Kidney capillary endothelial cell (primary cell): ENCODE data around the gene POU2F2.

Experiments
- DNase-seq: peaks from one replicate; pipeline ENCODE4 v3.0.0-alpha.2; 2018; ENCODE audit warnings: low spot score

POU2F2 gene

DNA sequence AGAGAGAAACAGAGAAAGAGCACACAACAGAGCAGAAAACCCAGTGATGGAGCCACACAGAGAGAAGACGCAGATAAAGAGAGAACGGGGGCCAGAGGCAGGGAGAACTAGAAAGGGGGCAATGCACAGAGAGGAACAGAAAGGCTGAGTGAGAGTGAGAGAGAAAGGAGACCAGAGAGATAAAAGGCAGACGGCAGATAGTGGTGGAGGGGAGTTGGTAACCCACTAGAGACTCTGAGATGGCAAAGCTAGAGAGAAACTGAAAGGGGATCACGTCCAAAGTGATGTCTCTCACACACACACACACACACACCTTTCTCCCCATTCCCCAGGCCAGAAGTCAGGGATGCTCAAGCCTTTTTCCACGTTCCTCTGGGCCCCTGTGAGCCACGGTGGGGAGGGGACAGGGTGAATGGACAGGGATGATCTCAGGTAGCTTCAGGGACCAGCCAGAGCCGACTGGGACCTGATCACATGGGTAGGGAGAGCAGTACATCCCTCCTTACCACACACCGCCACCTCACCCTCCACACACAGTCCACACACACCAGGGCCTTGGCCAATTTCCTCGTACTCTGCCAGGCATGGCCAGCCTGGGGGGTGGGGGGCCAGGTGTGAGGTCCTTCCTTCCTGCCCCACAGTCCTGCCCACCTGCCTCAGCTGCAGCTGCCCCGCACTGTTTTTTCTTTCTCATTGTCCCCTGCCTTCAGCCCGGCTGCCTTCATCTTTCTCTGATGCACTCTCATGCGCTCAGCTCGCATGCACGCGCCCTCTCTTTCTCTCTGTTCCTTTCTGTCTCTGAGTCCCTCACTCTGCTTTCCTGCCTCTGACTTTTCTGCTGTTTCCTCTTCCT lies 22.5 kb upstream of the POU2F2 start:
- no peak for DNase-seq

DNA sequence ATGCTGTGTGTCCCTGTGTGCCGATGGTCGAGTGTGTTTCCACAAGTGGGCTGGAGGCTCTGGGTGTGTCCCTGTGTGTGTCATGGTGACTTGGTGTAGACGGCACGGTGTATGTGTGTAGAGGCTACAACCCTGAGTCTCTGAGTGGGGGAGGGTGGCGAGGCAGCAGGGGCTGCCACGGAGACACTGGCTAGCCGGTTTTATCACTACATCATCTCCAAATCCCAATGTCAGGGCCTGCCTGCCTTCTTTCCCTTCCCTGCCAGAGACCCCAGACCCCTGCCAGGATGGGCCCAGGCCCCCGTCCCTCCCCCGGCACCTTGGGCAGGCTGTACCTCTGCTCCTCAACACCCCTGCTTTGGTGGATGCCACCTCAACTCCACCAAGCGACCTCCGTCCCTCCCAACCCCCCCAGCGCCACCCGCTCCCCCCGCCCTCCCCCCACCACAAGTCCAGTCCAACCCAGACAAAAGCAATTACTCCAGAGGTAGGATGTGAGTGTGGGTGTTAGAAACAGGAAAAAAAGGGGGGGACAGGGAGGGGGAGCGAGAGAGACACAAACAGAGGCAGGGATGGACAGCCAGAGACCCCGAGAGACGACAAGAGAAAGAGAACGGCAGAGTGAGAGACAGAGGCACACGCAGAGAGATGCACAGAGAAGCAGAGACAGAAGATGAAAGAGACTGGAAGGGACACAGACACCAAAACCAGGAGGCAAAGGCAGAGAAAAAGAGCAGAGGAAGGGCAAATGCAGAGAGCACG lies 21.6 kb upstream of the POU2F2 start:
- DNase-seq = no peak

DNA sequence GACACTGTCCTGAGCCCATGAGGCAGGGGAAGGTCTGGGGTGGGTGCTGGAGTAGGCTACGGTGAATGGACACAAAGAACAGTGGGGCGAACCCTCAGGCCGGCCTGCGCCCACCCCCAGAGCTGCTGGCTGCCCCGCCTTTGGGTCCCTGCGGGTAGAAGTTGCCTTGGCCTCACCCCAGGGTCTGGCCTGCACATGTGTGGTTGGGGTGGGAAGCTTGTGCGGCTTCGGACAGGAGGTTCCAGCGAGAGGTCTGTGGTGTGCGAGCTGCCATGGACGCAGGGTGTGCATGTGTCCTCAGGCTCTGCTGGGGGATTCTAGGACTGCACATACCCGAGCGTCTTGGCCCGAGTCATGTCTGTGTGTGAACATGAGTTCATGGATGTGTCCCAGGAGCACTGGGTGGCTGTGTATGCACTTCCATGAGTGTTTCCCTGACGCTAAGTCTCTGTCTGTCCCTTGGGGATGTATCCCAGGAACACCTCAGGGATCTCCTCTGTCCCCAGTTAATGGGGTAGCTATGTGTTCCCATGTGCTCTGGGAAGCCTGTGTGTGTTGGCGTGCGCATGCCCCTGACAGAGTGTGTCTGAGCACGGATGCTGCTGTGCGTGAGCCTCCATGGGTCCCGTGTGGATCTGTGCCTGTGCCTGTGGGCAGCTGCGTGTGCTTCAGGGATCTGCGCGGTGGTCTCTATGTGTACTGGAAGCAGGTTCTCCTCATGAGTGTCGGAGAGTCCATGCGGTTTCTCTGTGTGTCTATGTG lies 20.8 kb upstream of the POU2F2 start:
- DNase-seq = no peak

DNA sequence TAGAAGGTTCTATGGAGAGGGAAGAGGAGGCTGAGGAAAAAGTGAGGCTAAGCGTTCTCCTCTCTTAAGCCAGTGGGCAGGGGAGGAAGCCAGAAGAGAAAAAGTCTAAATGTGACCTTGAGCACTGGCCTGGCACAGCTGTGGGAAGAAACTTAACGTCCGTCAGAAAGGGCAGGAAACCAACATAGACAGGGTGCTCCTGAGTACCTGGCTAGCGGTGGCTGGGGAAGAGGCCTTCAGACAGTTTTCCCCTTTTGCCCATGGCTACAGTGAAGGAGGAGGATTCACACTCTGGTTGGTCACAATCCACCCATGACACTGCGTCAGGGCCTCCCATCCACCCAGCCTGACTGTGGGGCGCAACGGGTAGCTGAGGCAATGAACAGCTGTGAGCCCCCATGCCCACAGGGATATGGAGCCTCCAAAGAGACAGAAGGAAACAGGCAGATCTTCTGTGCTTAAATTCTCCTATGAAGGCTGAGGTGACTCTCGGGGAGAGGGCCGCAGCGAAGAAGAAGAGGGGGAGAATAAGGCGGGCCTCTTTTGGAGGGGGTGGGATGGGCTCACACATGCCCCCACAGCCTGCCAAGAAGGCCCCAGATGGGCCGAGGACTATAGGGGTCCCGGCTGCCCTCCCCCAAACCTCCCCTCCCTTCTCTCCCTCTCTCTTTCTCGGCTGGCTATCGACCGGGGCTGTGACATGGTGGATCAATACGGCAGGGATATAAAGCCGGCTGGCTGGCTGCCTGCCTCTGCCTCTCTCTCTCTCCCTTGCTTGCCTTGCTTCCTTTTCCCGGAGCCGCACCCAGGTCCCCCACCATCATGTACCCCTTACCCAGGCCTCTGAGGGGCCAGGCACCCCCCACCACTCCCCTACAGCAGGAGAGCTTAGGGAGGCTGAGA lies 19.8 kb upstream of the POU2F2 start:
- no peak for DNase-seq

DNA sequence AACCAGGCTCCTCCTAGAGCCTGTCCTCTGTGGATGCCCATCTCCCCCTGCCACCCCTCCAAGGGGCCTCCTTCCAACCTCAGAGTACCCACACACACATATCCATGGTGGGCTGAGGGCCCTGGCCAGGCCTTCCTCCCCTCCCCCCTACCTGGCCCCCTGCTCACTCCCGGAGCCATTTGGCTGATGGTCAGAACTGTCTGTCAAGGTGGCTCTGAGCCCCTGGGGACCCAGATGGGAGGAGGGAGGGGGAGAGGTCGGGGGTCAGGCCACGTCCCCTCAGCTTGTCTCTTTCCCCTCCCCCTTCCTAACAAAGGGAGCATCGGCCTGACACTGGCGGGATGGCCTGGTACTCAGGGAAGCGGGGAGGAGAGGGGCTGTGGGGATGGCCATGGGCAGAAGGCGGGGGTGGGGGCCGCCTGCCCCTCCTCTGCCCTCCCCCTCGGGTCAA lies 18.7 kb upstream of the POU2F2 start:
- no peak for DNase-seq

DNA sequence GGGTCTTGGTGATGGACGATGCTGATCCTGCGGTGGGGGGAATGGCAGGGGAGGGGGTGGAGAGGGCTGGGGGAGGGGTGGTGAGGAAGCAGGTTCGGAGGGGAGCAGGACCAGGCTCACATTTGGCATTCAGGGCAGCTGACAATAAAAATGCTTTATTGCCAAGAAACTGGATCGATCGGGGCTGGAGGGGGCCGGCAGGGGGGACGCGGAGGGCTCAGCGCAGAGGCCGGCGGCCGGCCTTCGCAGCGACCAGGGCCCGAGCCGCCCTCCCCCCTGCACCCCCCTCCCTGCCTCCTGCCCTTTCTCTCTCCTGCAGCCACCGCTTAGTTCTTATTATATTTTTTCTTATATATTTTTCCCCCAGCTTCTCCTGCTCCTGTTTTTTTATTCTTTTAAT lies 18.1 kb upstream of the POU2F2 start:
- no peak for DNase-seq

DNA sequence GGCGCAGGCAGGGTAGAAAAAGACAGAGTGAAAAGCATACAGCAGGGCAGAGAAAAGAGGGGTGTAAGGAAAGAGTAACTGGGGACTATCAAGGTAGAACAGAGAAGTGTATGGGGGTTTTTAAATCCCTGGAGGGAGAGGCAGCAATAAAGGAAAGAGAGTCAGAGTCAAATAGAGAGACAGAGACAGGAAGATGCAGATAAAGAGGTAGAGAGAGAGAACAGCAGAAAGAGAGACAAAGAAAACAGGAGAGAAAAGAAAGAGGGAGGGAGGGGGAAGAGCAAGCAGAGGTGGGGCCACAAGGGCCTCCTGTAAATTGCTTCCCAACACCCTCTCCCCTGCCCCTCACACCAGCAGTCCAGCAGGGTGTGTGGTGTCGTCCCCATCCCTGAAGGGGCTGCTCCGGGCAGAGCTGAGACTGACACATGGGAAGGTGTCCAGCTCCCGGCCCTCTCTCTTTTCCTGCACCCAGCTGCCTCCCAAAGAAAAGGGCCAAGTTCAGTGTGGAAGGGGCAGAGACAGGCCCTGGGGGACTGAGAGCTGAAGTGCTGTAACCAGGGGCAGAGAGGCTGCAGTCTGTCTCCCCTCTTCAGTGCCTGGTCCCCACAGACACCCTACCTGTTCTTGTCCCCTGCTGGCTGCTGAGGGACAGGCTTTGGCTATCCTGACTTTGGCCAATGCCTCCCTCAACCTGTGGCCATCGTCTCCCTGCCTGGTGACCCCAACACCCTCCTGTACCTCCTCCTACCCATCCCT lies 17.4 kb upstream of the POU2F2 start:
- no peak for DNase-seq

DNA sequence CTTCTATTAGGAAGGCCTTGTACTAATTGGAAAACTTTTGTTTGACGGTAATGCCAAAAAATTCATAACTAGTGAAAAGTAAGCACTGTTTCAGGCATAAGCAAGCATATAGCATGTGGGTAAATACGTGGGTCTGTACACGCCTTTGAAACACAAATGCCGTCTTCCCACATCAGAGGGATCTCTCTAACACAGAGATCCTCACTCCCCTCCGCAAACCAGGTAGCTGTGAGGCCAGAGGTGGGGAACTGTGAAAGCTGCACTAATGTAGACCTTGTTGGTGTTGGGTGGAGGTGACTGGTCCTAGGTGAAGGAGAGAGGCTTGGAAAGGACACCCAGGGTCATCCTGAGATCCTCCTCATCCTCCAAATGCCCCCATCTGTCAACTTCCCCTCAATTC lies 16.0 kb upstream of the POU2F2 start:
- DNase-seq = no peak

DNA sequence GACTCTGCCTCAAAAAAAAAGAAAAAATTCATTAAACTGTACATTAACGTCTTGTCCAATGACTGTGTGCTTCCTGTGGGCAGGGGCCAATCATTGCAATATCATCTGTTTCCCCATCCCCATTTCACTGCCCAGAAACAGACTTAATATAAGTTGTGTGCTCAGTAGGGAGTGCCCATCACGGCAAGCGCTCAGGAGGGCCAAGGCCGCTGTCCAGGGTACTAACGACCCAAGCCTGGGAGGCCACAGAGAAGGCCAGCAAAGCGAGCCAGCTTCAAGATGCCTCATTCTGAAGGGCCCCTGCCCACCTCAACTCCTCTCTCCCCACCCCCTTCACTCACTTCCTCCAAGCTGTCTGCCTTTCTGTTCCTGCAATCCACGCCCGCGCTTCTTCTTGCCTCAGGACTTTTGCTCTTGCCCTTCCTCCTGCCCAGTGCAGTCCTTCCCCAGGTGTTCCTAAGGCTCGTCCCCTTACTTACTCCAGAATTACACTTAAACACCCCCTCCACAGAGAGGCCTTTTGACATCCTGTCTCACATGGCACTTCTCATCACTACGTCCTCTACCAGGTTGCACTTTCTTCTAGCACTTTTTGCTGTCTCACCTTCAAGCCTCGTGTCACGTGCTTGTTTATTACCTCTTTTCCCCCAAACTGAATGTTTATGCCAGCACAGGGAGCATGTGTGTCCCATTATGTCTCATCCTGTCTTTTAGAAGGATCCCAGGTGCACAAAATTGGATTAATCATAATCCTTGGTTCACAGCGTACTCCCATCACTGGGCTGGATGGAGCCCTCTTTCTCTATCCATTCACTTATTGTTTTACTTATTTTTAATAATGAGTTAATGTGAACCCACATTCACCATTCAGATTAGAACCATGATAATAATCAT lies 11.3 kb upstream of the POU2F2 start:
- no peak for DNase-seq

DNA sequence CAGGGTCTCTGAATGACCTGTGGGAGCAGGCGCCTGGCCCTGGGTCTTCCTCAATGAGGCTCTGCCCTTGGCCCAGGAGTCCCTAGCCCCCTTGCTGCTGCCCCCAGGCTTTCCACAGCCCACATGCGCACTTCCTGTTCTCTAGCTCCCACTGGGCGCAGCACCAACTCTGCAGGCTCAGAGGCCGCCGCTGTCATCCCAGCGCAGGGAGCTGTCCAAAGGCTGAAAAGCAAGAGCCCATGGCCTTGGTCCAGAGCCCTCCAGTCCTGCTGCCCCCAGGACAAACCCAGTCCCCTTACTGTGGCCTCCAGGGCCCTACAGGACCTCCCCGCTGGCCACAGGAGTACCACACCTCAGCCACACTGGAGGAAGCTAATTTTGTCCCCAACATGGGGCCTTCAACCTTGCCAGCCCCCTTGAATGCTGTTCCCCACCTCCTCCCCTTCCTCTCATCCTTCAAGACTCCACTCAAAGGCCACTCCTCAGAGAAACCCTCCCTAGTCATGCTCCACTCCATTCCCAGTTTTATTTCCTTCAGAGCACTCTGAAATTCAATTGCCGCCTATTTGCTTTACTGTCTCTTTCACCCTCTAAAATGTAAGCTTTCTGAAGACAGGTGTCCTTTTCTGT lies 8.0 kb upstream of the POU2F2 start:
- peak; percentile 62 for DNase-seq

DNA sequence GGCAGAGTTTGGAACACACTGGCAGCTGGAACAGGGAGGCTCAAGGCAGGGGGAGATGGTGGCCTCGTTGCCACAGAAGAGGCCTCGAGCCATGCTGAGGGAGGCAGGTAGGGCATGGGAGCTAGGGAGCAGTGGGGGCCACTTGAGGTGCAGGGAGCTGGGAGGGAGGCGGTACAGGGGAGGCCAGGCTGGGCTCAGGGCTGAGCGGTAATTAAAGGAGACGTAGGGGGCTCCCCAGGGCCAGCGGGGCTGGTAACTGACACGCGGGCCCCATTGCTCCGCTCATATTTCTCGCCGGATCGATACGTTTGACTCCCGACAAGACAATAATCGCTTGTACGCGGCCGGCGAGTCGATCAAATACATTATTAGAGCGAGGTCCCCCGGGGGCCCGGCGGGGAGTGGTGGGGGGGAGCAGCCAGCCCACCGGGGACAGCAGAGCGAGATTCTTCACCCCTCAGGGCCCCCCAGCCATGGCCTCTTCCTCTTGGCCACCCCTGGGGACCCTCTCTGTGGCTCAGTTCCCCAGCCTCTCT lies 2.4 kb upstream of the POU2F2 start:
- DNase-seq = no peak

DNA sequence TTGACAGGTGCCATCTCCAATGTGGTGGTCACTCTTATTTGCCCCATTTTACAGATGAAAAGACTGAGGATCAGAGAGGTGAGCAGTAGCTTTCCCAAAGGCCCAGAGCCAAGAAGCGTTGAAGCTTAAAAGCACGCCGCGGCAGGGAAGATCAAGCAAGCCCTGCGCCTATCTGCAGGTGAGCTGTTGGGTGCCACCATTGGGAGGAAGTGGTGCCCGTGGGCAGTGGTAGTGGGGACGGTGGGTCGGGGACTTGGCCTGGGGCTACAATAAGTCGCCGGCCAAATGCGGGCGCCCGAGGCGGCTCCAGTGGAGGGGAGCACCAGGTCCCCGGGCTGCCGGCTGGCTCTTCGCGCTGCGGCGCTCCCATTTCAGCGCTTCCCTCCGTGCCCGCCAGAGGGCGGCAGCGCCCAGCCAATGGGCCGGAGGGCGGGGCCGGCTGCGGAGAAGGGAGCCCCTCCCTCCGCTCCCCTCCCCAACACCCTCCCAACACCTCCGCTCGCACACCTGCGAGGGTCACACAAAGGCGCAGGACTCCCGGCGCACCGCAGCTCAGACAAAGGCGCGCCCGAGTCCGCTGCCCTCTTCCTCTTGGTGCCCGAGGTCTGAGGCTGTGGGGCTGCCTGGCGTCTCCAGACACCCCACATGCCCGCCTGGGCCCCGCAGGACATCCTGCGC lies 744 bp upstream of the POU2F2 start:
- no peak for DNase-seq

DNA sequence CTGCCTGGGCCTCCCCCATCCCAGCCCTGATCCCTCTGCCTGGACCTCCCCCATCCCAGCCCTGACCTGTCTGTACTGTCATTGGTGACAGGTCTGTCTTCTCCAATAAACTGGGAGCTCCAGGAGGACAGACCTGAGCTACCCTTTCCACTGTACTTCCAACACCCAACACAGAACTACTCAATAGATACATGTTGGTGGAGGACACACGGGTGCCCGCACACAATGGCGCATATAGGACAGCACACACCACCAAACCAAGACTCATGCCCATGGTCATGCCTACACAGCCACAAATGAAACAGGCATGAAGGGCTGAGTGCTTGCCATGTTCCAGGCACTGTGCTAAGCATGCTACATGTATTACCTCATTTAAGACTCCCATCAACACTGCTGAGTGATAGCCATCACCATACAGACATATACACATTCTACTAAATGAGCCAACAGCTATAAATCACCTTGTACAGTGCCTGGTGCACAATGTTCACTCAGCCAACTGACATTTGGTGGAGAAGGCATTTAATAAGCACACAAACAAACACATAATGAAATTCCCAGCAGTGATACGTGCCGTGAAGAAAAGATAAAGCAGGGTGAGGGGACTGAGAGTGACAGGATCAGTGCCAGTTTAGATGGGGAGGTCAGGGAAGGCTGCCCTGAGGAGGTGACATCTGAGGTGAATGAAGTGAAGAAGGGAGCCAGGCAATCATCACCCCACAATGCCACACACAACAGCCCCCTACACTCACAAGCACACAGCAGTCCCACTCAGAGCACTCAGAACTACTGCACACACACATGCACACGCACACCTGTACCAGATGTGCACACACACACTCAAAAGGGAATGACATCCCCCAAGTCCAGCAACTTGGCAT lies 857 bp downstream of the POU2F2 start:
- DNase-seq = no peak

DNA sequence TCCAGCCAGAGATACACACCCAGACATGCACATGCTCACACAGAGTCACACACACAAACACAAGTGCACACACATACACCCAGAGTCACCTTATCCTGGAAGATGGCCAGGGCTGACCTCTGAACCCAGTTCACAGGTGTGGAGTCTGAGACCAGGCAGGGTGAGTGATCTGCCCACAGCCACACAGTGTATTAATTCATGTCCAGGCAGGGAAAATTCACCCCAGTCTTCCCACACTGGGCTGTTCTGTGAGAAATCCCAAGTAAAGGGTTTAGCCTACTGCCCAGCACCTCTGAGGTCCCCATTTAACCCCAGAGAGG lies 2.0 kb downstream of the POU2F2 start:
- DNase-seq = no peak

DNA sequence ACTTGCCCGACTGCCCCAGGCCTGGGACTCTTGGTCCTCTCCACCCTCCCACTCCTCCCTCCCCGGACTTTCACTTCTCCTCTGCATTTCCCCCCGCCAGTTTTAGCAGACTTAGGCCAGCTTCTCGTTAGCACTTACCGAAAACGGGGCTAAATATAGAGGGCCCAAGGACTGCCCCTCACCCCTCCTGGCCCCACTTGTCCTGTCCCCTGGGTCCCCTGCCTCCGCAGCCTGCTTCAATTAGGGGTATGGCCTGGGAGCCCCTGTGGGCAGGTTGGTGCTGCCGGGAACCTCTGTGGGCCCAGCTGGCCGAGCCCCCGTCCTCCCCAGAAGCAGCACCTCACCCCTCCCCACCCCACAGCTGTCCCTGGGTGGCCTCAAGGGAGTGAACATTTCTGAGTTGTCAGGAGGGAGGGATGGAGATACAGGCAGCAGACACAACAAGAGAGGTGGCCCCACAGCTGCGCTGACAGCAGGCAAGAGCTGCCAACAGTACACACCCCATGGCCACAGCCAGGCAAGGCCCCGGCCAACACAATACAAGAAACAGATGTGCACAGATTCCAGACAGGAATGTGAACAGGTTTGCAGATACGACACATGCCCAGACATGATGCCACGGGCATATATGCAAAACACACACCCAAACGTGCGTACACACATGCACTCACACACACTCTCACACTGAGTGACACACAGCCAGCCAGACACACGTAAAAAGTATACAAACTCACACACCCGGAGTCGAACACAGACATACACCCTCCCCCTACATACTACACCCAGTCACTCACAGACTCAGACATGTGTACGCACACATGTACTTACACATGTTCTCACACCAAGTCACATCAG lies 2.6 kb downstream of the POU2F2 start:
- no peak for DNase-seq

DNA sequence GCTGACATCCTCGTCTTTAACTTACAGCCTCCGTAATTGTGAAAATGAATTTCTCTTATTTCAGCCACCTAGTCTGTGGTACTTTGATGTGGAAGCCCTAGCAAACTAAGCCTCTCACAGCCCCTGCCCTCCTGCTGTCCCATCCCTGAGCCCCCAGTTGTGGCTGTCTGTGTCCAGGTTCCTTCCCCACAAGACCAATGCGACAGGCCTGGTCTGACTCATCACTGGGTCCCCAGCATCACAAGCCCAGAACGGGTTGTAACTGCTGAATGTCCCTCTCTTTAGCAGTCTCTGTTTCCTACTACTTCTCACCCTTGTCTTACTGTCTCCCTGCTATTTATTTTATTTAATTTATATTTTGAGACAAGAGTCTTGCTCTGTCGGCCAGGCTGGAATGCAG lies 5.7 kb downstream of the POU2F2 start:
- no peak for DNase-seq

DNA sequence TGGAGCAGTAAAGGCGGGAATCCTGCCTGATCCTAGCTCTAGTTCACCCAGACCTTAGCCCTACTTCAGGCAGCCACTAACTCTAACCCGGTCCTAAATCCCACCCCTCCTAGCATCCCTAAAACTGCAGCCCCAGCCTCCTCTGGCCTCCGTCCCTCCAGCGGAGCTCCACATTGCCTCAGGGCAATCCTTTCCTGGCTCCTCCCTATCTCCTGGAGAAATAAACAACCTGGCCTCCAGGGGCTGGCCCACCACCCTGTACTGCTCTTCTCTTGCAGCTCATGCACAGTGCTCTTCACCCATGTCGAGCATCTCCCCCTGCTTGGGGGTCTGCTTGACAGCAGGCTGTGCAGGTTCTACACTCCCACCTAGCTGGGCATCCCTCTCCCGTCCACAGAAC lies 6.7 kb downstream of the POU2F2 start:
- no peak for DNase-seq
